ENCODE measurements around the gene PGM1.

- TF ChIP-seq CTCF (conservative IDR thresholded peaks at IDR 0.05; ENCODE audit: low read length) (no peak), EZH2phosphoT487 (IDR thresholded peaks at IDR 0.05; ENCODE audit: borderline replicate concordance, low read depth, low read length) (no peak)
Measured at GRCh38 chr1:63620671-63621070, 27.5 kb downstream of the PGM1 start.
